IPS DF 6.9 (cell line): ENCODE data around the gene UBE3B.

ENCODE experiments used
- DNase-seq: peaks from one replicate; pipeline ENCODE4 v3.0.0-alpha.2; 2013; ENCODE audit warnings: low read depth, low spot score
- H3K27ac ChIP-seq: one replicate; pipeline ENCODE4 v1.5.1; 2013; ENCODE audit warnings: low read length, control low read depth
- H3K27me3 ChIP-seq: 2 replicates; pipeline ENCODE4 v1.6.1; 2013; ENCODE audit warnings: mild to moderate bottlenecking, low read length; ENCODE audit not compliant: control insufficient read depth, insufficient read depth
- H3K36me3 ChIP-seq: 2 replicates; pipeline ENCODE4 v1.6.1; 2013; ENCODE audit warnings: low read length; ENCODE audit not compliant: control insufficient read depth, insufficient read depth
- H3K4me1 ChIP-seq: 2 replicates; pipeline ENCODE4 v1.6.1; 2013; ENCODE audit warnings: low read length; ENCODE audit not compliant: control insufficient read depth, insufficient read depth
- H3K4me3 ChIP-seq: 2 replicates; pipeline ENCODE4 v1.5.1; 2013; ENCODE audit warnings: mild to moderate bottlenecking, low read length
- H3K9me3 ChIP-seq: 2 replicates; pipeline ENCODE4 v1.6.1; 2013; ENCODE audit warnings: low read length, inconsistent platforms; ENCODE audit not compliant: control insufficient read depth, insufficient read depth
- WGBS: extraction: QIAGEN DNeasy Blood & Tissue Kit; methylation state at CpG from one replicate; pipeline ENCODE4 v1.1.7; 2013; ENCODE audit warnings: mixed read lengths, missing lambda C conversion rate; ENCODE audit not compliant: insufficient read length, insufficient coverage; 5-methylcytosine and 5-hydroxymethylcytosine counted together

UBE3B gene

GRCh38 chr12:109538191-109538863, 60.9 kb downstream of the UBE3B start:
- no peak overlapping the region for H3K27ac ChIP-seq

GRCh38 chr12:109539508-109539907, 62.1 kb downstream of the UBE3B start:
- no peak overlapping the region for H3K27ac ChIP-seq
- H3K4me1 ChIP-seq = no peaks in the 10 kb centered on the region
- WGBS = no CpG with 5 or more reads among the region's 9 CpGs
- no peak for DNase-seq
- peaks cover 5% of the 10 kb centered on the region; the same call in 1 of the 2 replicates for H3K36me3 ChIP-seq
- H3K4me3 ChIP-seq = no peak overlapping the region
- no peaks in the 10 kb centered on the region for H3K27me3 ChIP-seq
- H3K9me3 ChIP-seq = no peaks in the 10 kb centered on the region

More at GRCh38 chr12:109538191-109538863, 60.9 kb downstream of the UBE3B start:
- H3K36me3 ChIP-seq = peaks cover 8% of the 10 kb centered on the region
- DNase-seq = no peak
- no peaks in the 10 kb centered on the region for H3K4me1 ChIP-seq
- no peaks in the 10 kb centered on the region for H3K9me3 ChIP-seq
- H3K27me3 ChIP-seq = no peaks in the 10 kb centered on the region
- no CpG with 5 or more reads among the region's 16 CpGs for WGBS
- H3K4me3 ChIP-seq = no peak overlapping the region

GRCh38 chr12:109540526-109541412, 63.3 kb downstream of the UBE3B start:
- no peaks in the 10 kb centered on the region; the same call in 1 of the 2 replicates for H3K36me3 ChIP-seq
- no peaks in the 10 kb centered on the region for H3K4me1 ChIP-seq
- H3K4me3 ChIP-seq = no peak overlapping the region
- DNase-seq = no peak
- no peaks in the 10 kb centered on the region for H3K9me3 ChIP-seq
- no peak overlapping the region for H3K27ac ChIP-seq
- H3K27me3 ChIP-seq = no peaks in the 10 kb centered on the region
- no CpG with 5 or more reads among the region's 16 CpGs for WGBS

GRCh38 chr12:109541413-109541726, 63.9 kb downstream of the UBE3B start:
- H3K9me3 ChIP-seq = no peaks in the 10 kb centered on the region
- no CpG with 5 or more reads among the region's 4 CpGs for WGBS
- no peak for DNase-seq
- H3K27me3 ChIP-seq = no peaks in the 10 kb centered on the region
- H3K4me1 ChIP-seq = no peaks in the 10 kb centered on the region
- H3K27ac ChIP-seq = no peak overlapping the region
- no peak overlapping the region for H3K4me3 ChIP-seq
- no peaks in the 10 kb centered on the region; the same call in 1 of the 2 replicates for H3K36me3 ChIP-seq

- Histone ChIP-seq H3K27me3 (no peaks in the 10 kb centered on the region), H3K27ac (no peak overlapping the region), H3K4me1 (no peaks in the 10 kb centered on the region), H3K4me3 (no peak overlapping the region), H3K9me3 (no peaks in the 10 kb centered on the region), H3K36me3 (no peaks in the 10 kb centered on the region; the same call in 1 of the 2 replicates)
- WGBS = no CpG with 5 or more reads among the region's 2 CpGs
- DNase-seq = no peak
Measured at GRCh38 chr12:109542014-109542413, 64.6 kb downstream of the UBE3B start.

- Histone ChIP-seq H3K4me1 (no peaks in the 10 kb centered on the region), H3K36me3 (no peaks in the 10 kb centered on the region), H3K27me3 (no peaks in the 10 kb centered on the region), H3K4me3 (no peak overlapping the region), H3K27ac (no peak overlapping the region), H3K9me3 (no peaks in the 10 kb centered on the region)
- no peak for DNase-seq
- WGBS = no CpG with 5 or more reads among the region's 6 CpGs
Measured at GRCh38 chr12:109542876-109543275, 65.4 kb downstream of the UBE3B start.

GRCh38 chr12:109544955-109545531, 67.6 kb downstream of the UBE3B start:
- no peaks in the 10 kb centered on the region for H3K27me3 ChIP-seq
- DNase-seq = no peak
- no CpG with 5 or more reads among the region's 7 CpGs for WGBS
- no peaks in the 10 kb centered on the region for H3K4me1 ChIP-seq
- no peak overlapping the region for H3K4me3 ChIP-seq
- H3K27ac ChIP-seq = no peak overlapping the region
- no peaks in the 10 kb centered on the region for H3K9me3 ChIP-seq
- no peaks in the 10 kb centered on the region for H3K36me3 ChIP-seq

GRCh38 chr12:109545826-109546225, 68.4 kb downstream of the UBE3B start:
- Histone ChIP-seq H3K4me1 (no peaks in the 10 kb centered on the region), H3K27ac (no peak overlapping the region), H3K9me3 (no peaks in the 10 kb centered on the region), H3K27me3 (no peaks in the 10 kb centered on the region), H3K4me3 (no peak overlapping the region), H3K36me3 (no peaks in the 10 kb centered on the region)
- no peak for DNase-seq
- no CpG with 5 or more reads among the region's 5 CpGs for WGBS

- H3K27ac ChIP-seq = no peak overlapping the region
- 100% methylated on average over 2 of the region's 18 CpGs for WGBS
- DNase-seq = no peak
- no peaks in the 10 kb centered on the region for H3K27me3 ChIP-seq
- no peaks in the 10 kb centered on the region for H3K36me3 ChIP-seq
- no peak overlapping the region for H3K4me3 ChIP-seq
- H3K4me1 ChIP-seq = no peaks in the 10 kb centered on the region
- no peaks in the 10 kb centered on the region for H3K9me3 ChIP-seq
Measured at GRCh38 chr12:109547286-109547685, 69.9 kb downstream of the UBE3B start.

GRCh38 chr12:109548258-109548657, 70.8 kb downstream of the UBE3B start:
- H3K9me3 ChIP-seq = no peaks in the 10 kb centered on the region
- WGBS = no CpG with 5 or more reads among the region's 4 CpGs
- no peak overlapping the region for H3K27ac ChIP-seq
- no peak overlapping the region for H3K4me3 ChIP-seq
- no peaks in the 10 kb centered on the region for H3K27me3 ChIP-seq
- DNase-seq = no peak
- no peaks in the 10 kb centered on the region for H3K36me3 ChIP-seq
- H3K4me1 ChIP-seq = no peaks in the 10 kb centered on the region
